ENCODE data around the gene TUBGCP2.

GRCh38 chr10:133344236-133344635 lies 35.6 kb upstream of the TUBGCP2 start:
- TF ChIP-seq CTCF (IDR thresholded peaks at IDR 0.05) (no peak), POLR2A (IDR thresholded peaks at IDR 0.05) (no peak), EP300 (IDR thresholded peaks at IDR 0.05; ENCODE audit: low read depth) (no peak)
